T-helper 9 cell (primary cell): Measurements from ENCODE around the gene MUC5AC.

Source experiments
- DNase-seq: peaks from one replicate; pipeline ENCODE4 v3.0.0-alpha.2; 2020

MUC5AC gene

GRCh38 chr11:1121331-1121812 lies 36.4 kb upstream of the MUC5AC start:
- no peak for DNase-seq

GRCh38 chr11:1121813-1122663 lies 35.7 kb upstream of the MUC5AC start:
- no peak for DNase-seq

DNA sequence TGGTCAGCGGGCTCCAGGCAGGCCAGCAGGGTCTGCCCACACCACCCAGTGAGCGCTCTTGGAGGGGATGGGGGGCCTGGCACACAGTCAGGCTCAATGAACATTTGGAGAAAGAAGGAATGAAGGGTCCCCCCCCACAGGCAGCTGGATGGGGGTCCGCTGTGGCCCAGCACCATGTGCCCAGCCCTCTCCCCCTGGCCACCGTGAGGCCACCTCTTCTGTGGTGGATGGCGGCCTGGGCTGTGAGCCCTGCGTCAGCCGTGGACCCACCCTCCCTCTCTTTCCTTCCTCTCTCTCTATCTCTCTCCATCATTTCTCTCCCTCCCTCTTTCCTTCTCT lies 35.1 kb upstream of the MUC5AC start:
- no peak for DNase-seq

DNA sequence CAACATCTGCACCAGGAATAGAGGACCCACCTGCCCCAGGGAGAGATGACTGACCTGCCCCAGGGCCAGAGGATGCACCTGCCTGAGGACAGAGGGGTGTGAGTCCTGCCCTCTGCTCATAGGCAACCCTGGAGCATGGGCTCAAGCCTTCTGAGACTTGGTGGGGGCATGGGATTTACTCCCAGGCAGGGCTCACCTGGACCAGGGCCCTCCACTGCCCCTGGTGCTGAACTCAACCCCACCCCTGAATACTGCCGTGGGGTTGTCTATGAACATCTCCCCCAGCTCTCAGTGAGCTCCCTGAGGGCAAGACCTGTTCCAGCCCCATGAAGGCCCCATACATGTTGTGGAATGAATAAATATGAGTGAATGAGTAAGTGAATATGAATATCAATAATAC lies 33.8 kb upstream of the MUC5AC start:
- no peak for DNase-seq

- DNase-seq: no peak
These were observed 31.9 kb upstream of the MUC5AC start for GRCh38 chr11:1125803-1126202.

DNA sequence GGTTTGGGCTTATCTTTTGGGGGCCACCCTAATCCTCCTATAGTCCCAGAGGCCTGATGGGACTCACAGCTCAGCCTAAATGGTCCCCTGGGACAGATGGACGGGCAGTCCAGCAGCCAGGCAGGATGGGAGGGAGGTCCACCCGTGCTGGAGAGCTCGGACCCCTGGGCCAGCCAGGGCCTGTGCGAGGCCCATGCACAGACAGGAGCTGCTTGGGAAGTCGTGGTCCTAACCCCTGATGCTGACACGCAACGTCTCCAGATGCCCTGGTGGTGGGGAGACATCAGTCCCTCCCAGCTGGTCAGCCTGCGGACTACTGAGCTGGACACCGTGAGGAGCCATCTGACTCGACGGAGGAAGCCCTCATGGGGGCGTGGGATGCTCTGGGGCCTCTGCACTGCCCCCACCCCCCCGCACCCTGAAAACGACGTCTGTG lies 31.2 kb upstream of the MUC5AC start:
- no peak for DNase-seq

- DNase-seq: no peak
These were observed 30.7 kb upstream of the MUC5AC start for GRCh38 chr11:1126935-1127663.

DNA sequence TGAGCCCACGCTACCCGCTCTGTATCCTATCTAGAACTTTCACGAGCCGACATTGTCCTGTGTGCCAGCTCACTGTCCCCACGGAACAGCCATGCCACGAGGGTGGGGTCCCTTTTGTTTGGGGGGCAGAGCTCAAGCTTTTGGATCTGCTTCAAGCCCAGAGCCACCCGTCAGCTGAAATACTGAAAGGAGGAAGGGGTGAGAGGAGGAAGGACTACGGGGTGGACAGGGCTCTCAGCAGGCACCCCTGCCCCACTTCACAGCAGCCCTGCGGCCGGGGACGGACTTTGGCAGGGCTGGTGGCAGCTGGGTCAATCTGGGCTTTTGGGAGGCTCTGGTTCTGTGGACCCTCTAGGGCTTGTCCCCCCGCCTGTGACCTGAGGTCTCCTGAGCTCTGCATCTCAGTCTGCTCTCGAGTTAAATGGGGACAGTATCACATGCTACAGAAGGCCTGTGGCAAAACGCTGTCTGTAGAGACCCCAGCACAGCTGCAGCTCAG lies 30.0 kb upstream of the MUC5AC start:
- no peak for DNase-seq

GRCh38 chr11:1128311-1129142 lies 29.2 kb upstream of the MUC5AC start:
- no peak for DNase-seq

- DNase-seq: no peak
These were observed 28.6 kb upstream of the MUC5AC start for GRCh38 chr11:1129143-1129610.

DNA sequence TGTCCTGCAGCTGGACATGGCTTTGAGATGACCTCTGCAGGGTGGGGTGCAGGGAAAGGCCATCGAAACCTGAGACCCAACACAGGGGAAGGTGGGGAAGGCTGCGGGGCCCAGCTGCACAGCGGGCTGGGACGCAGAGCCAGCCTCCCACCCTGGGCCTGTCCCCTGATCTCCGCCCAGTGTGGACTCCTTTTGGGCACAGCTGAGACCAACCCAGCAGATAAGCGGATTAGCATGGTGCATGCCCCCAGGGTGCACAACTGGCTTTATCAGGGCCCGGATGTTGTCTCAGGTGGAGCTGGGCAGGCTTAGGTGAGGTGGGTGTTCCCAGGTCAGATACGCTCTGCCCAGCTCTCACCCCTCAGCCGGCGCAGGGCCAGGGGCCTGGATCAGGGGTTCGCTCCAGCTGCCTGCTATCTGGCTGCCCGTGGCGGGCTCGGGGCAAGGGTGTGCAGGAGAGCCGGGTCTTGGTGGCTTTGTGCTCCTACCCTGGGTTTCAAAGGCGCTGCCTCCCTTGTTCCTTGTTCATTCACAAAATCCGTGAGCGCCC lies 28.1 kb upstream of the MUC5AC start:
- no peak for DNase-seq

DNA sequence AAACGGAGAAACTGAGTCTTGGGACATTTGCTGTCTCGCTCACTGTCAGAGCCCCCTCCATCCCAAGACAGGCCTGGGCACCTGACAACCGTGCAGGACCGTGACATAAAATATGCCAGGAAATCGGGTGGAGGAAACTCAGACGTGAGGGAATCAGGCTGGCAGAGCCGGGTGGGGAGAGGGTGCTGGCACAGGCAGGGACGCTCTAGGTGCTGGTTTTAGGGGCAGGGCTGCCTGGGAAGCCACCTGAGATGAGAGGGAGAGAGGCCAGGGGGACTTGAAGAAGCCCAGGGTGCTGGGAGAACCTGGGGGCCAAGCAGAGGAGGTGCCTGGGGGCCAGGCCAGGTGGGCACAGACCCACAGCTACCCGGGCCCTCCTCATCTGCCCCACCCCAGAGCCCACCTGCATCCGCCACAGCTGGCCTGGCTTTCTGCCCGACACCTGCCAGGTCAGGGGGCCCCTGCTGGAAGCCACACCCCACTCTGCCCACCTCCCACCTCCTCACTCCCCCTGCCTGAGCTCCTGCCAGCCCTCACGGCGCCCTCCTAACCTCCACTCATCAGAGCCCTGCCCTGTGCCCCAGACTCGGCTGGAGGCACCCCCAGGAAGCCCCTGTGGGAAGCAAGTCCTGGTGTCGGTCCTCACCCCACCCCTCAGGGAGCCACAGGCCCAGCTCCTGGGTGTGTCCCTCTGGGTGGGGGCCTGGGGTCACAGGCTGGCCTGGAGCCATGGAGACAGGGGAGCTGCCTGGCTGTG lies 27.3 kb upstream of the MUC5AC start:
- no peak for DNase-seq

GRCh38 chr11:1131033-1131911 lies 26.5 kb upstream of the MUC5AC start:
- no peak for DNase-seq

- DNase-seq: no peak
These were observed 22.8 kb upstream of the MUC5AC start for GRCh38 chr11:1134848-1135445.

DNA sequence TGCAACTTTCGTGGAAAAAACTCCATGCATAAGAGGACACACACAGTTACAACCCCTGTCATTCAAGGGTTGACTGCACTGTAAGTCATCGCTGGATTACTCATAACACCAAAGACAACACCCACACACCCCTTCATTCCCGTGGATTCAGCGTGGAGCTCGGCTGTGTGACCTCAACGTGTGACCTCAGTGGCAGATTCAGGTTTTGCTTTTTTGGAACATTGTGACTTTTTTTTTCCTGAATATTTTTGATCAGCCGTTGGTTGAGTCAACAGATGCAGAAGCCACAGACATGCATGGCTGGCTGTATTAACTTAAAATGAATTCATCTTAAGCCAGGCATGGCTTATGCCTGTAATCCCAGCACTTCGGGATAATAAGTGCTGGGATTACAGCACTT lies 19.7 kb upstream of the MUC5AC start:
- no peak for DNase-seq

- no peak for DNase-seq
These were observed 18.2 kb upstream of the MUC5AC start for GRCh38 chr11:1139441-1140083.

DNA sequence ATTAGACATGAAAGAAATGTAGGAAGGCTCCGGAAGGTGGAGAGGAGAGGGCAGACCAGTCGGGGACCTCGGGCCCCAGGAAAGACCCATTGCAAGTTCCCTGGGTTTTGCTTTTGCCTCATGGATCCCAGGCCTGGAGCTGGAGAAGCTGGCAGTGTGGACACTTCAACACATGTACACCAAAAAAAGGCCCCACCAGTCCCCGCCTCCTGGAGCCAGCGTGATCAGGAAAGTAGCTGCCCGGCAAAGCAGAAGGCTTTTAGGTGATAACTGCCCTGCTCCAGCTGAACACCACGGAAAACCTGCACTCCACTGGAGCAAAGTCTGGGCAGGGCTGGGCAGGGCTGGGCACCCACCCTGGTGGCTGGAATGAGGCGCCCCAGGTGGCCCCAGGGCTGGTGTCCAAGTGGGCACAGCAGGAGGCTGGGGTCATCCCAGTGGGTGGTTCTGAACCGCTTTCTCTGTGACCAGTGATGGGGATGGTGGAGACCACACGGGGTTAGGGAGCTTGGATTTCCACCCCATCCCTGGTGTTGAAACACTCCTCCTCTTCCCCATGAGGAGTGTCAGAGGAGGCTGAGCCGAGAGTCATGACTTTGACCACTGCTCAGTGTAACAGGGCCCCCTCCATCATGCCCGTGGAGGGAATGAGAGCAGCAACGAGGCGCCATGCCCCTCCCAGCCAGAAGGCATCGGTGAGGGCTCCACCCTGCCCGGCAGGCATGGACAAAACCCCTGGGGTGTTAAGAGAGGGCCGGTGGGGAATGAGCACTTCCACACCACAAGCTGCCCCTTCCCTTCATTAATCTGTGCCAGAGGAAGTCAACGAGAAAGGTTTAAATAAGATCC lies 16.9 kb upstream of the MUC5AC start:
- DNase-seq: no peak

GRCh38 chr11:1146365-1146764 lies 11.4 kb upstream of the MUC5AC start:
- no peak for DNase-seq

- DNase-seq: no peak
These were observed 10.0 kb upstream of the MUC5AC start for GRCh38 chr11:1147792-1148191.
